Neural cell (in vitro differentiated cells): ENCODE measurements around the gene MEF2A. TPM values are rescaled to one million over a fixed set of nuclear protein-coding genes. Genes with fewer than 3 reads are reported as not detected.

Experiments used
- H2AFZ ChIP-seq: fragments of 200-600, 300-800 bp; sonication (generic), shearing (Covaris generic); 2 replicates; pipeline ENCODE4 v1.6.0; 2014; ENCODE audit warnings: low read depth, mild to moderate bottlenecking, antibody characterized with exemption, low read length, moderate library complexity
- H3F3A ChIP-seq: fragments of 200-600 bp; shearing (Covaris generic); 2 replicates; pipeline ENCODE4 v1.6.1; 2016; ENCODE audit warnings: mild to moderate bottlenecking, moderate library complexity, mixed read lengths, antibody characterized with exemption, low read length; ENCODE audit not compliant: insufficient read depth, poor library complexity, severe bottlenecking
- H3K27ac ChIP-seq: fragments of 200-600, 300-800 bp; sonication (generic), shearing (Covaris generic); 2 replicates; pipeline ENCODE4 v1.5.1; 2014; ENCODE audit warnings: mild to moderate bottlenecking, low read length, moderate library complexity
- H3K27me3 ChIP-seq: fragments of 300-800, 200-600 bp; sonication (generic), shearing (Covaris generic); 2 replicates; pipeline ENCODE4 v1.6.0; 2014; ENCODE audit warnings: mild to moderate bottlenecking, low read depth, low read length, moderate library complexity; ENCODE audit not compliant: insufficient read depth
- H3K36me3 ChIP-seq: fragments of 300-800, 200-600 bp; sonication (generic), shearing (Covaris generic); 2 replicates; pipeline ENCODE4 v1.5.1; 2014; ENCODE audit warnings: mild to moderate bottlenecking, antibody characterized with exemption, low read length, moderate library complexity; ENCODE audit not compliant: insufficient read depth
- H3K4me2 ChIP-seq: fragments of 300-800, 200-600 bp; sonication (generic), shearing (Covaris generic); 2 replicates; pipeline ENCODE4 v1.6.0; 2014; ENCODE audit warnings: mild to moderate bottlenecking, low read length
- H3K4me3 ChIP-seq: fragments of 300-800, 200-600 bp; sonication (generic), shearing (Covaris generic); 2 replicates; pipeline ENCODE4 v1.5.1; 2014; ENCODE audit warnings: mild to moderate bottlenecking, low read length, moderate library complexity
- H3K79me2 ChIP-seq: fragments of 200-600 bp; shearing (Covaris generic); replicated peaks from 2 replicates; pipeline ENCODE4 v1.6.0; 2014; ENCODE audit warnings: mild to moderate bottlenecking, low read length, moderate library complexity; ENCODE audit not compliant: insufficient read depth
- H3K9ac ChIP-seq: fragments of 300-800, 200-600 bp; sonication (generic), shearing (Covaris generic); 2 replicates; pipeline ENCODE4 v1.6.1; 2016; ENCODE audit warnings: mild to moderate bottlenecking, low read length, mixed read lengths
- H3K9me2 ChIP-seq: fragments of 200-600 bp; shearing (Covaris generic); 2 replicates; pipeline ENCODE4 v1.6.1; 2016; ENCODE audit warnings: mild to moderate bottlenecking, low read length, mixed read lengths; ENCODE audit not compliant: insufficient read depth
- H3K9me3 ChIP-seq: fragments of 200-600, 300-800 bp; sonication (generic), shearing (Covaris generic); 2 replicates; pipeline ENCODE4 v1.6.1; 2016; ENCODE audit warnings: mild to moderate bottlenecking, mixed run types, low read length, moderate library complexity, mixed read lengths
- H4K20me1 ChIP-seq: fragments of 200-600 bp; shearing (Covaris generic); 2 replicates; pipeline ENCODE4 v1.6.1; 2016; ENCODE audit warnings: mild to moderate bottlenecking, mixed run types; ENCODE audit not compliant: insufficient read depth
- EP300 ChIP-seq: fragments of 450-650 bp; conservative IDR thresholded peaks from 2 replicates; pipeline ENCODE4 v1.6.1; 2014; ENCODE audit warnings: antibody characterized with exemption, mild to moderate bottlenecking, moderate library complexity; ENCODE audit not compliant: poor library complexity, severe bottlenecking
- EZH2 ChIP-seq: fragments of 200-600, 300-800 bp; shearing (Covaris generic), sonication (generic); IDR thresholded peaks from 2 replicates; pipeline ENCODE4 v1.6.1; 2014; ENCODE audit warnings: antibody characterized with exemption, low read length, borderline replicate concordance, mild to moderate bottlenecking; ENCODE audit not compliant: insufficient read depth, poor library complexity, severe bottlenecking
- POLR2AphosphoS5 ChIP-seq: IDR thresholded peaks from 2 replicates; pipeline ENCODE4 v1.6.1; 2012
- RAD21 ChIP-seq: fragments of 450-650 bp; conservative IDR thresholded peaks from 2 replicates; pipeline ENCODE4 v1.6.1; 2014; ENCODE audit warnings: antibody characterized with exemption, mild to moderate bottlenecking, moderate library complexity
- REST ChIP-seq: IDR thresholded peaks from 2 replicates; pipeline ENCODE4 v1.6.1; 2012; ENCODE audit warnings: borderline replicate concordance
- SMC3 ChIP-seq: fragments of 450-650 bp; conservative IDR thresholded peaks from 2 replicates; pipeline ENCODE4 v1.6.1; 2014; ENCODE audit warnings: antibody characterized with exemption, mild to moderate bottlenecking, moderate library complexity; ENCODE audit not compliant: poor library complexity
- TAF1 ChIP-seq: IDR thresholded peaks from 2 replicates; pipeline ENCODE4 v1.6.1; 2012; ENCODE audit warnings: low read depth
- polyA plus RNA-seq: library from polyadenylated mRNA; depleted of rRNA; stranded (reverse); fragments of >200 nt; gene quantifications from 2 replicates; pipeline ENCODE4 v1.2.3, GENCODE V29; 2014
- TF ChIP-seq, protein P1 (sequence below): fragments of 450-650 bp; IDR thresholded peaks from 2 replicates; pipeline ENCODE4 v1.5.1; 2014; ENCODE audit warnings: antibody characterized with exemption, mild to moderate bottlenecking, moderate library complexity; ENCODE audit not compliant: poor library complexity, severe bottlenecking

The MEF2A gene
- polyA plus RNA-seq, 1 donor from 2014 or later: 32.2 TPM

- H2AFZ ChIP-seq: no peak overlapping the region
- no peaks in the 10 kb centered on the region for H3K9me2 ChIP-seq
- H3K9ac ChIP-seq: no peak overlapping the region
- H4K20me1 ChIP-seq: no peaks in the 10 kb centered on the region
- H3K79me2 ChIP-seq: peaks cover 77% of the 10 kb centered on the region
- no peak overlapping the region for H3K27ac ChIP-seq
- no peaks in the 10 kb centered on the region for H3K36me3 ChIP-seq
- H3K4me2 ChIP-seq: no peak overlapping the region
- H3K9me3 ChIP-seq: no peaks in the 10 kb centered on the region
- TF ChIP-seq, protein P1, sequence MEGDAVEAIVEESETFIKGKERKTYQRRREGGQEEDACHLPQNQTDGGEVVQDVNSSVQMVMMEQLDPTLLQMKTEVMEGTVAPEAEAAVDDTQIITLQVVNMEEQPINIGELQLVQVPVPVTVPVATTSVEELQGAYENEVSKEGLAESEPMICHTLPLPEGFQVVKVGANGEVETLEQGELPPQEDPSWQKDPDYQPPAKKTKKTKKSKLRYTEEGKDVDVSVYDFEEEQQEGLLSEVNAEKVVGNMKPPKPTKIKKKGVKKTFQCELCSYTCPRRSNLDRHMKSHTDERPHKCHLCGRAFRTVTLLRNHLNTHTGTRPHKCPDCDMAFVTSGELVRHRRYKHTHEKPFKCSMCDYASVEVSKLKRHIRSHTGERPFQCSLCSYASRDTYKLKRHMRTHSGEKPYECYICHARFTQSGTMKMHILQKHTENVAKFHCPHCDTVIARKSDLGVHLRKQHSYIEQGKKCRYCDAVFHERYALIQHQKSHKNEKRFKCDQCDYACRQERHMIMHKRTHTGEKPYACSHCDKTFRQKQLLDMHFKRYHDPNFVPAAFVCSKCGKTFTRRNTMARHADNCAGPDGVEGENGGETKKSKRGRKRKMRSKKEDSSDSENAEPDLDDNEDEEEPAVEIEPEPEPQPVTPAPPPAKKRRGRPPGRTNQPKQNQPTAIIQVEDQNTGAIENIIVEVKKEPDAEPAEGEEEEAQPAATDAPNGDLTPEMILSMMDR: no peak
- no peak for TF ChIP-seq TAF1
- no peak for TF ChIP-seq EZH2
- TF ChIP-seq REST: no peak
- no peak for TF ChIP-seq EP300
- TF ChIP-seq RAD21: no peak
- TF ChIP-seq POLR2AphosphoS5: no peak
- H3F3A ChIP-seq: no peaks in the 10 kb centered on the region
- no peak overlapping the region for H3K4me3 ChIP-seq
- no peaks in the 10 kb centered on the region for H3K27me3 ChIP-seq
Measured at GRCh38 chr15:99582508-99582960, 16.8 kb downstream of the MEF2A start.

DNA sequence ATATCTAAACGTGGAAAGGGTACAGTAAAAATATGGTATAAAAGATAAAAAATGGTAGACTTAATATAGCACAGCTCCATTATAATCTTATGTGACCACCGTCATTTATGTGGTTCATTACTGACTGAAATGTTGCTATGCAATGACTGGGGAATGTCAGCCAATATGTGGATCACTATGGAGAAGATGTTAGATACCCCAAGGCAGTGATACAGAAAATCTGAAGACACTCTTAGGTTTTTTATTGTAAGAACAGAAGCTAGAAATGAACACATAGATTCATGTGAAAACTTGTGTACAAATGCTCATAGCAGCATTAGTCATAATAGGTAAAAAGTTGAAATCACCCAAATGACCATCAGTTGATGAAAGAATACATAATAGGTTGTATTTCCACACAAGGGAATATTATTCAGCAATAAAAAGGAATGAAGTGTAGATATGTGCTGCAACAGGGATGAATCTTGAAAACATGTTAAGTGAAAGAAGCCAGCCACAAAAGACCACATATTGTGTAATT is 18.4 kb downstream of the MEF2A start:
- no peaks in the 10 kb centered on the region for H4K20me1 ChIP-seq
- H3K9me2 ChIP-seq: no peaks in the 10 kb centered on the region
- no peaks in the 10 kb centered on the region for H3K36me3 ChIP-seq
- no peak overlapping the region for H3K4me2 ChIP-seq
- H3F3A ChIP-seq: no peaks in the 10 kb centered on the region
- H3K27ac ChIP-seq: no peak overlapping the region
- no peaks in the 10 kb centered on the region for H3K9me3 ChIP-seq
- no peak overlapping the region for H3K9ac ChIP-seq
- peaks cover 73% of the 10 kb centered on the region for H3K79me2 ChIP-seq
- no peaks in the 10 kb centered on the region for H3K27me3 ChIP-seq
- TF ChIP-seq POLR2AphosphoS5 (no peak), RAD21 (no peak), TAF1 (no peak)
- no peak overlapping the region for H2AFZ ChIP-seq
- H3K4me3 ChIP-seq: no peak overlapping the region

DNA sequence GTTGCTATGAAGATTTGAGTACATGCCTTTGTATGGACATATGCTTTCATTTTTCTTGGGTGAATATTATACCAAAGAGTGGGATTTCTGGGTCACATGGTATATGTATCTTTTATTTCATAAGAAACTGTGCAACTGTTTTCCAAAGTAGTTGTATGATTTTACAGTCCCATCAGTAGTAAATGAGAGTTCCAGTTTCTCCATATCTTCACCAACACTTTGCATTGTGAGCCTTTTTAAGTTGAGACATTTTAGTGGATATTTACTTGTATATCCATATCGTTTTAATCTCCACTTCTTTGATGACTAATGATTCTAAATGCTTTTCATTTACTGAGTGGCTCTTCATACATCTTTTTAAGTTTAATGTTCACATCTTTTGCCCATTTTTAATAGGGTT is 20.3 kb downstream of the MEF2A start:
- H3K9ac ChIP-seq: no peak overlapping the region
- no peaks in the 10 kb centered on the region for H3F3A ChIP-seq
- no peak overlapping the region for H2AFZ ChIP-seq
- H3K4me2 ChIP-seq: no peak overlapping the region
- no peaks in the 10 kb centered on the region for H3K27me3 ChIP-seq
- no peaks in the 10 kb centered on the region for H3K36me3 ChIP-seq
- no peaks in the 10 kb centered on the region for H3K9me3 ChIP-seq
- no peaks in the 10 kb centered on the region for H4K20me1 ChIP-seq
- H3K79me2 ChIP-seq: peaks cover 75% of the 10 kb centered on the region
- no peak overlapping the region for H3K27ac ChIP-seq
- H3K9me2 ChIP-seq: no peaks in the 10 kb centered on the region
- TF ChIP-seq EP300 (no peak), RAD21 (no peak), SMC3 (no peak), EZH2 (no peak)
- H3K4me3 ChIP-seq: no peak overlapping the region
